ENCODE measurements around the gene EEF1A2.

Gene EEF1A2

GRCh38 chr20:63447320-63447719 is 51.6 kb downstream of the EEF1A2 start:
- no peak for DNase-seq

- DNase-seq, result no peak
These were observed 52.5 kb downstream of the EEF1A2 start for GRCh38 chr20:63446216-63447024.

GRCh38 chr20:63445075-63445734 is 53.7 kb downstream of the EEF1A2 start:
- DNase-seq, result no peak

GRCh38 chr20:63444548-63444947 is 54.3 kb downstream of the EEF1A2 start:
- DNase-seq, result no peak

- DNase-seq, result no peak
These were observed 55.1 kb downstream of the EEF1A2 start for GRCh38 chr20:63443606-63444395.

GRCh38 chr20:63442100-63442493 is 56.8 kb downstream of the EEF1A2 start:
- DNase-seq, result peak; percentile 79

GRCh38 chr20:63441136-63442099 is 57.5 kb downstream of the EEF1A2 start:
- peak; percentile 52 for DNase-seq

GRCh38 chr20:63440366-63440955 is 58.4 kb downstream of the EEF1A2 start:
- DNase-seq, result no peak

- DNase-seq, result no peak
These were observed 59.0 kb downstream of the EEF1A2 start for GRCh38 chr20:63439866-63440265.

GRCh38 chr20:63438121-63438520 is 60.8 kb downstream of the EEF1A2 start:
- DNase-seq, result no peak
